ENCODE measurements around the gene C19orf85. TPM values are rescaled to one million over a fixed set of nuclear protein-coding genes. Genes with fewer than 3 reads are reported as not detected.

C19orf85 gene
- total and polyA plus RNA-seq, 10 of the 15 experiments (the other 5 are each of a cell fraction or from before 2014, with no cell fraction given), result not detected

DNA sequence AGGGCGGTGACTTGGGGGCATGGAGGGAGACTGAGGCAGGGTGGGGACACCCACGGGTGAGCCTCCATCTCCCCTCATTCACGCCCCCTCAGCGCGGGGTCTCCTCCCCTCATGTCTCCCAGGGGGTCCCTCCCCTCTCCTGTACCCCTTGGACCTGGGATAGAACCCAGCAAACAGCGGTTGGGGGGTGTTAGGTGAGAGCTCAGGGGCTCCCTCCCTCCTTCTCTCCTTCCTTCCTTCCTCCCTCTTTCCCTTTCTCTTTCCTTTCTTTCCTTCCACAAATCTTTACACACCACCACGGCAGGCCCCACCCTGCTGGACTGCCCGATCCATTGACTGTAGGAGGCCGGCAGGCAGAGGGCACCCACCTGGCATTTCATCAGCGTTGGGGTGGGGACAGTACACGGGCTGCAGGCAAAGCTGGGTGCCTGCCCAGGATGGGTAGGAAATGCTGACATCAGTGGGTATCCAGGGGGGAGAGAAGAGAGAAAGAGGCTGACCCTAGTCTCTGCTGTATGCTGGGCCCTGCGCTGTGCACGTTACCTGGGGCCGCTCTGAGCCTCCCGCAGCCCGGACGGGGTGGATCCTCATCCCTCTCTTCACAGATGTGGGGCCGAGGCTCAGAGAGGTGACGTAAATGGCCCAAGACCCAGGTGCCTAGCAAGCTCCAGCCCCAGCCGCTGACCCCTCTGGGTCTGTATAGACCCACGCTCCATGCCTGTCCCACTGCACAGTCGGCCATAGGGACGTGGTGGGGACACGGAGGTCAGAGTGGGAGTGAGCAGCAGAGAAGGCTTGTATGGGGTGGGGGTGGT lies 27.2 kb upstream of the C19orf85 start (continued):
- TF ChIP-seq CTCF (IDR thresholded peaks at IDR 0.05 in 2 of 3, conservative IDR thresholded peaks at IDR 0.05 in 1 of 3; ENCODE audit: control insufficient read depth in 2 of 3, extremely low read depth in 1 of 3, insufficient read depth in 1 of 3, low read depth in 3 of 3, low read length in 3 of 3) (no peak), GATAD2B (conservative IDR thresholded peaks at IDR 0.05; ENCODE audit: low read depth) (no peak)

DNA sequence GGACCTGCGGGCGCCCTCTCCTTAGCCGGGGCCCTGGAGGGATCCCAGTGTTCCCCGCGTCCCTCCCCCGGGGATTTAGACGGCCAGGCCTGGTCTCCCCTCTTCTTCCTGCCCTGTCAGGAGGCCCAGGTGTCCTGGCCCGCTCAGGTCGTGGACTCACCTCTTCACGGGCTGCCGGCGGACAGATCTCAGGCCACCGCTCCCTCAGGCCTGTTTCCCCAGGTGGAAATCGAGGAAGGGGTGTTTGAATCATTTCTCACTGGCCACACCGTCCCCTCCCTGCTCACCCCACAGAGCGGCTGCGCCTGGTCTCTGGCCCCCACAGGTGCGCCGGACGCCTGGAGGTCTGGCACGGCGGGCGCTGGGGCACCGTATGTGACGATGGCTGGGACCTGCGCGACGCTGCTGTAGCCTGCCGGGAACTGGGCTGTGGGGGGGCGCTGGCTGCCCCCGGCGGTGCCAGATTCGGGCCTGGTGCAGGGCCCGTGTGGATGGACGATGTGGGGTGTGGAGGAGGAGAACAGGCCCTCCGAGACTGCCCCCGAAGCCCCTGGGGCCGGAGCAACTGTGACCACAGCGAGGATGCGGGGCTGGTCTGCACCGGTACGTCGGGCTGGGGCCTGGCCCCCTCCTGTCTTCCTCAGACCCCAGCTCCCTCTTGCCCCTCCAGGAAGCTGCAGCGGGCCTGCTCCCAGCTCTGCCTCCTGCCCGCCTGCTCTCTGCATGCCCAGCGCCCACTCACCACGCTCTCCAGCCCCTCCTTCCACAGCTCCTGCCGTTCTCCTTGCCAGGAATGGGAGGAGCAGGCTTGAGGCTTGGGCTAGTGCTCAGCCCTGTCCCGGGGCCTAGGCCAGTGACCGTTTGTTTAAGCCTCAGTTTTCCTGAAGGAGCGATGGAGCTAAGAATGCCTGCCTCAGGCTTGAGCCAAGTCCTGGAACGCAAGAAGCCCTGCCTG lies 26.2 kb upstream of the C19orf85 start:
- no peak overlapping the region for H3K4me3 ChIP-seq
- no peak for ATAC-seq
- H3K27ac ChIP-seq (ENCODE audit: control insufficient read depth, insufficient read depth), result no peak overlapping the region
- DNase-seq (ENCODE audit: low read depth, low spot score), result no peak
- no peaks in the 10 kb centered on the region for H4K20me1 ChIP-seq (ENCODE audit: control insufficient read depth, insufficient read depth)
- H3K79me2 ChIP-seq (ENCODE audit: control insufficient read depth, insufficient read depth, low read length), result no peaks in the 10 kb centered on the region
- POLR2A ChIA-PET, result interaction anchor here (1.1 kb wide), 1 partner anchor 8 kb away, joined by 3 read pairs; no protein-coding TSS in a partner anchor
- H3K27me3 ChIP-seq (replicated peaks in 1 of 2; ENCODE audit: control insufficient read depth in 2 of 2, insufficient read depth in 2 of 2, low read length in 1 of 2), result no peaks in the 10 kb centered on the region; a peak in 1 of 4 replicates
- in situ Hi-C loops (cut with MboI), result no loop called here
- CTCF ChIA-PET, result interaction anchor here (2.5 kb wide), 1 partner anchor 13 kb away, joined by 9 read pairs; no protein-coding TSS in a partner anchor
- TF ChIP-seq IRF5 (IDR thresholded peaks at IDR 0.05; ENCODE audit: borderline replicate concordance) (no peak), RELA (IDR thresholded peaks at IDR 0.05; ENCODE audit: borderline replicate concordance, partially characterized antibody) (no peak), NFYB (IDR thresholded peaks at IDR 0.05; ENCODE audit: insufficient read depth, low read depth, low read length) (no peak), ESRRA (IDR thresholded peaks at IDR 0.05; ENCODE audit: low read length) (no peak), SUPT20H (IDR thresholded peaks at IDR 0.05; ENCODE audit: borderline replicate concordance, control insufficient read depth, low read depth, low read length) (no peak), SP1 (IDR thresholded peaks at IDR 0.05; ENCODE audit: low read depth, low read length) (no peak), NFYA (IDR thresholded peaks at IDR 0.05; ENCODE audit: borderline replicate concordance, low read depth, low read length) (no peak)
- no peak overlapping the region for H3K9ac ChIP-seq (ENCODE audit: control insufficient read depth, insufficient read depth, low read length)
- H3K36me3 ChIP-seq (ENCODE audit: control insufficient read depth in 2 of 2, insufficient read depth in 2 of 2, low read length in 1 of 2), result no peaks in the 10 kb centered on the region
- intact Hi-C loops (cut with micrococcal nuclease; ENCODE audit: unreplicated experiment), result no loop called here
- FAIRE-seq, result no peak
- RAD21 ChIA-PET (ENCODE audit: unreplicated experiment), result no interaction called here
- WGBS (ENCODE audit: insufficient coverage, insufficient replicate concordance, low lambda C conversion rate, missing lambda C conversion rate), result 51% methylated on average over 50 of the region's 52 CpGs
- no peak overlapping the region for H2AFZ ChIP-seq (ENCODE audit: control insufficient read depth, low read depth, low read length)
- no peaks in the 10 kb centered on the region; the same call in 1 of the 2 replicates for H3K4me1 ChIP-seq (ENCODE audit: control insufficient read depth, insufficient read depth, low read length)
- H3K9me3 ChIP-seq (replicated peaks; ENCODE audit: control insufficient read depth, insufficient read depth, low read length), result no peaks in the 10 kb centered on the region
- no peak overlapping the region for H3K4me2 ChIP-seq (ENCODE audit: control insufficient read depth, insufficient read depth)
- SMC1A ChIA-PET (ENCODE audit: uncharacterized antibody, unreplicated experiment), result no interaction called here
- no TSS peak for BruUV-seq (replicated peaks)

All from GM12878 (cell line).